PFSK-1 (cell line): ENCODE data around the gene TGFB1I1.

Experiments
- POLR2AphosphoS5 ChIP-seq: IDR thresholded peaks from 2 replicates; pipeline ENCODE4 v1.6.1; 2012; ENCODE audit warnings: low read depth, mild to moderate bottlenecking, control low read depth, low read length, moderate library complexity
- REST ChIP-seq, 2 experiments: IDR thresholded peaks; 2 replicates each; pipeline versions ENCODE4 v1.6.1 to v1.8.0; 2011 to 2012; ENCODE audit warnings: low read depth in 2 of 2, low read length in 2 of 2, control low read depth in 1 of 2, inconsistent platforms in 1 of 2, mild to moderate bottlenecking in 1 of 2, moderate library complexity in 1 of 2; ENCODE audit not compliant: insufficient read depth in 1 of 2
- SIN3A ChIP-seq: IDR thresholded peaks from 2 replicates; pipeline ENCODE4 v1.6.1; 2012; ENCODE audit warnings: mild to moderate bottlenecking, low read length, moderate library complexity, borderline replicate concordance; ENCODE audit not compliant: insufficient read depth
- TAF1 ChIP-seq: IDR thresholded peaks from 2 replicates; pipeline ENCODE4 v1.6.1; 2012; ENCODE audit warnings: low read length, control low read depth, borderline replicate concordance; ENCODE audit not compliant: insufficient read depth

- no peak for TF ChIP-seq REST (IDR thresholded peaks at IDR 0.05; ENCODE audit: insufficient read depth in 1 of 2, low read depth in 2 of 2, low read length in 2 of 2)
- no peak for TF ChIP-seq TAF1
- TF ChIP-seq SIN3A: no peak
- TF ChIP-seq POLR2AphosphoS5: peak; percentile 66
These were observed 19.3 kb upstream of the TGFB1I1 start for GRCh38 chr16:31452631-31453106.
